ENCODE data around the gene FSHR. TPM values are rescaled to one million over a fixed set of nuclear protein-coding genes. Genes with fewer than 3 reads are reported as not detected.

FSHR gene
- total and polyA plus RNA-seq, 8 donors: not detected

DNA sequence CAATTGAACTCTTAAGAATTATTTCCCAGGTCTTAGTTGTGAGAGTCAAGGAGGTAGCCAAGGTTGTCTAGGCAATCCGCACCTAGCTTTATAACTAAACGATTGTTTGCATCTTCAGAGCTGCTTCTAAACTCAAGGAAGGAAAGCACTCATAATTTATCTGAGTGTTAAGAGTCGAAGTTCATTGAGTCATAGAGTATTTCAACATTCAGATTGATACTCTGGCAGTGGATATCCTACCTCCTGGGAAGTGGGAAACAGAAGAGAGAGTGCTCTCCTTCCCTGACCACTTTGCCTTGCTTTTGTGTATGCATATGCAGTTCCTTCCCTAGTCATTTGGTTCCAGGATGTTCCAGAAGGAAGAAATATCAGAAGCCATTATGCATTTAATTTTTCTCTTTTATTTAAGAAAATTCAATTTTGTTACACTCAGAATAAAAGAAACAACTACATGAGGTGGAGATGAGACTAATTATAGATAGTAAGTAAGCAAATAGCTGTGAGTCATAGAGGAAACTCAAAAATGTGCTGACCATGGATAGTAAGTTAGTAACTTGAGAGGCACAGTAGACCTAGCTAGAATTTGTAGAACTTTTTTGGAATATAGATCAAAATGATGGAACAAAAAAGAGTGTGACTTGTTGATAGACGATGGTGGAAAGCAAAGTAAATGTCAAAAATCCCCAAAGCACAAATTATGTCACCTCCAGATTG lies 35.4 kb upstream of the FSHR start:
- DNase-seq (no peak), FAIRE-seq (no peak), ATAC-seq (no peak)
- 46 to 62% methylated on average over 4 of the region's 4 CpGs for WGBS, 2 donors
- Histone ChIP-seq H3K4me1 (no peaks in the 10 kb centered on the region), H3K4me3 (no peak overlapping the region), H3K27me3 (no peaks in the 10 kb centered on the region), H3K36me3 (no peaks in the 10 kb centered on the region), H3K27ac (no peak overlapping the region), H3K9me3 (no peaks in the 10 kb centered on the region)
- TF ChIP-seq, protein P1, sequence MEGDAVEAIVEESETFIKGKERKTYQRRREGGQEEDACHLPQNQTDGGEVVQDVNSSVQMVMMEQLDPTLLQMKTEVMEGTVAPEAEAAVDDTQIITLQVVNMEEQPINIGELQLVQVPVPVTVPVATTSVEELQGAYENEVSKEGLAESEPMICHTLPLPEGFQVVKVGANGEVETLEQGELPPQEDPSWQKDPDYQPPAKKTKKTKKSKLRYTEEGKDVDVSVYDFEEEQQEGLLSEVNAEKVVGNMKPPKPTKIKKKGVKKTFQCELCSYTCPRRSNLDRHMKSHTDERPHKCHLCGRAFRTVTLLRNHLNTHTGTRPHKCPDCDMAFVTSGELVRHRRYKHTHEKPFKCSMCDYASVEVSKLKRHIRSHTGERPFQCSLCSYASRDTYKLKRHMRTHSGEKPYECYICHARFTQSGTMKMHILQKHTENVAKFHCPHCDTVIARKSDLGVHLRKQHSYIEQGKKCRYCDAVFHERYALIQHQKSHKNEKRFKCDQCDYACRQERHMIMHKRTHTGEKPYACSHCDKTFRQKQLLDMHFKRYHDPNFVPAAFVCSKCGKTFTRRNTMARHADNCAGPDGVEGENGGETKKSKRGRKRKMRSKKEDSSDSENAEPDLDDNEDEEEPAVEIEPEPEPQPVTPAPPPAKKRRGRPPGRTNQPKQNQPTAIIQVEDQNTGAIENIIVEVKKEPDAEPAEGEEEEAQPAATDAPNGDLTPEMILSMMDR (IDR thresholded peaks at IDR 0.05): no peak
- intact Hi-C loops (cut with DNase I): no loop called here

DNA sequence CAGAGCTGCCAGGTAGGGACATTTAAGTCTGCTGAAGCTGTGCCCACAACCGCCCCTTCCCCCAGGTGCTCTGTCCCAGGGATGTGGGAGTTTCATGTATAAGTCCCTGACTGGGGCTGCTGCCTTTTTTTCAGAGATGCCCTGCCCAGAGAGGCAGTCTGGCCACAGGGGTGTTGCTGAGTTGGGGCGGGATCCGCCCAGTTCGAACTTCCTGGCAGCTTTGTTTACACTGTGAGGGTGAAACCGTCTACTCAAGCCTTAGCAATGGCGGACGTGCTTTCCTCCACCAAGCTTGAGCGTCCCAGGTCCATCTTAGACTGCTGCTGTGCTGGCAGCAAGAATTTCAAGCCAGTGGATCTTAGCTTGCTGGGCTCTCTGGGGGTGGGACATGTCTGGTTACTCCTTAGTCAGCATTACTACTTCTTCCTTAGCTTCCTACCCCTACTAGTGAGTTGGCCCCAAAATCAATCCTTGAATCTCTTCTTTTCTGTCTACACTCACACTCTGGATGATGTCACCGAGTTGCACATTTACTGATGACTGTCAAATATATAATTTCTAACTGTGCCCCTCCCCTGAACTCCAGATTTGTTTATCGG lies 31.8 kb upstream of the FSHR start:
- intact Hi-C loops (cut with DNase I): no loop called here
- FAIRE-seq: no peak

DNA sequence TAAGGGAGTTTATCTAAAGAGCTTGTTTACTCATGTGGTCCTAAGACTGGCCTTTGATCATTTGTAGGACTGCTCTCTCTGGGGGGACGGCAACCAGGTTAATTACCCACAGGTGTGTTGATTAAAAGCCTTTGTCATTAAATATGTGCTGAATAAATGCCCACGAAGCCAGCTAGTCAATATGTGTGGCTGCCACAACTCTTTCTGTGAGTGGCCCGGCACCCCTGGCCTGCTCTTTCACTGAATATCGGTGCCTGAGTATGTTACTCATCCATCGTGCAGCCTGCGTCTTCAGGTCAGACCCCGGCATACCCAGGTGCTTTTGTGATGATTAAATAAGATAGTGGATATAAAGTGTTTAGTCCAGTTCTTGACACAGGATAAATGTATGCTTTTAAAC lies 24.3 kb upstream of the FSHR start:
- intact Hi-C loops (cut with DNase I): no loop called here
- TF ChIP-seq, protein P1 (IDR thresholded peaks at IDR 0.05): no peak
- Histone ChIP-seq H3K9me3 (no peaks in the 10 kb centered on the region), H3K27ac (no peak overlapping the region), H3K4me1 (no peaks in the 10 kb centered on the region), H3K27me3 (no peaks in the 10 kb centered on the region), H3K4me3 (no peak overlapping the region), H3K36me3 (no peaks in the 10 kb centered on the region)
- FAIRE-seq (no peak), DNase-seq (no peak), ATAC-seq (no peak)
- 52 to 69% methylated on average over 7 of the region's 7 CpGs for WGBS, 2 donors

More for the DNA sequence above, 31.8 kb upstream of the FSHR start:
- no peak overlapping the region for H3K4me3 ChIP-seq
- no peaks in the 10 kb centered on the region for H3K36me3 ChIP-seq
- no peaks in the 10 kb centered on the region for H3K27me3 ChIP-seq
- H3K4me1 ChIP-seq: no peaks in the 10 kb centered on the region
- no peak for DNase-seq
- ATAC-seq: no peak
- H3K27ac ChIP-seq: no peak overlapping the region
- no peaks in the 10 kb centered on the region for H3K9me3 ChIP-seq
- TF ChIP-seq, protein P1 (IDR thresholded peaks at IDR 0.05): no peak
- 66 to 79% methylated on average over 10 of the region's 10 CpGs for WGBS, 2 donors

DNA sequence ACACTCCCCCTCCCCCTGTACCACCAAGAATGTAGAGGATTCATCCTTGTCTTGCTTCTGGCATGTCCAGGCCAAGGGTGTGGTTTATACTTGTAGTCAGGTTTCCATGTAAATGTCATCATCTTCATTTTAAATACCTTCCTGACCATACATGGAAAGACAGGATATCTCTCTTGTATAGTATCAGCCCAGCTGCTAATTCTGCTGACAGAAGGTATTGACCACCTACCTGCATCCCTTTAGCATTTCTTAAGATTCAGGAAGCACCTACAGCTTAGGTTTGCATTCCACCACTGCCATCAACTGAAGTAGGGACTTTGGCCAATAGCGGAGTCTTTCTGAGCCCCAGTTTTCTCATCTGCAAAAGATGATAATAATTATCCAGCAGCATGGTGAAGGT lies 22.9 kb upstream of the FSHR start:
- intact Hi-C loops (cut with DNase I): no loop called here
- ATAC-seq (no peak), DNase-seq (no peak), FAIRE-seq (no peak)
- no peaks in the 10 kb centered on the region for H3K36me3 ChIP-seq
- H3K27me3 ChIP-seq: no peaks in the 10 kb centered on the region
- no peaks in the 10 kb centered on the region for H3K4me1 ChIP-seq
- H3K27ac ChIP-seq: no peak overlapping the region
- TF ChIP-seq, protein P1 (IDR thresholded peaks at IDR 0.05): no peak
- 91 to 100% methylated on average over 1 of the region's 1 CpG for WGBS, 2 donors
- no peaks in the 10 kb centered on the region for H3K9me3 ChIP-seq
- no peak overlapping the region for H3K4me3 ChIP-seq

DNA sequence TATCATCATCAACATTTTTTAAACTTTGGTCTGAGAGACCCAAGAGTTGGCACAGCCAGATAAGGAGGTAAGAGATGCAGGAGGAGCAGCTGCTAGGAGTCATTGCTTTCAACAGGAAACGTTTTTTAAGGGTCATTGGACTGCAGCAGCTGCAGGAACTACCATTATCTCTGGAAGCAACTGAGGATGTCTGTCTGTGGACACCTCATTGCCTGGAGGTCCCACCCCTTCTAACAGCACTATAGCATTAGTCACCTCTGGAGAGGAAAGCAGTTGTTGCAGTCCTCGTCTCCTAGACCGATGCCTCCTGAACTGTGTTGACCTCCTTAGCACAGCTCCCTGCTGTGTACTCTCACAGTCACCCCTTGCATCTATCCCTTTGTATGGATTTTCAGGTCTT lies 21.5 kb upstream of the FSHR start:
- TF ChIP-seq, protein P1 (IDR thresholded peaks at IDR 0.05): no peak
- Histone ChIP-seq H3K36me3 (no peaks in the 10 kb centered on the region), H3K27me3 (no peaks in the 10 kb centered on the region), H3K27ac (no peak overlapping the region), H3K9me3 (no peaks in the 10 kb centered on the region), H3K4me3 (no peak overlapping the region), H3K4me1 (no peaks in the 10 kb centered on the region)
- no peak for FAIRE-seq
- intact Hi-C loops (cut with DNase I): no loop called here
- ATAC-seq: no peak
- 56 to 71% methylated on average over 3 of the region's 3 CpGs for WGBS, 2 donors
- no peak for DNase-seq

All from pancreas (tissue), 10 donors.